HG02588 (cell line): Measurements from ENCODE around the gene SLC9A3.
"Not testable (repeated sequence)": the region's sequence is repeated elsewhere in the genome, so short reads cannot be mapped to it uniquely, and the experiment has no call there.

Experiments used
- ATAC-seq: cut with Tn5 transposase; IDR thresholded peaks from one replicate; pipeline ENCODE4 v1.9.1; 2021; ENCODE audit warnings: mild to moderate bottlenecking, moderate library complexity; ENCODE audit not compliant: unreplicated experiment

The SLC9A3 gene

DNA sequence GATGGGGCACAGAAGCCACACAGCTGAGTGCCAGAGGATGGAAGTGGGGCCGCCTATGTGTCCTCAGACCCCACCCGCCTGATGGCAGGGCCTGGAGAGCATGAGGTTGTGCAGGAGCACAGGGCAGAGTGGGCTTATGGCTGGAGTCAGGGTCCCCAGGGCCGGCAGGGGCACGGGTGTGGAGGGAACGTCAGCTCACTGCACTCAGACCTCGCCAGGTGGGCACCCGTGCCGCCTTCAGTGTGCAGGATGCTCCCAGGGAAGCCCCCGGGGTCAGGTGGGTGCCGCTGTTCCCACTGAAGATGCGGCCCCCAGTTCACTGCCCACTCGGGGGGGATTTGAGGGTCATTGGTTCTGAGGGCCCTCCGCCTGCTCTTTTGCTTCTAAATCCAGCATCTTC, 46.4 kb downstream of the SLC9A3 start:
- ATAC-seq, result no peak

DNA sequence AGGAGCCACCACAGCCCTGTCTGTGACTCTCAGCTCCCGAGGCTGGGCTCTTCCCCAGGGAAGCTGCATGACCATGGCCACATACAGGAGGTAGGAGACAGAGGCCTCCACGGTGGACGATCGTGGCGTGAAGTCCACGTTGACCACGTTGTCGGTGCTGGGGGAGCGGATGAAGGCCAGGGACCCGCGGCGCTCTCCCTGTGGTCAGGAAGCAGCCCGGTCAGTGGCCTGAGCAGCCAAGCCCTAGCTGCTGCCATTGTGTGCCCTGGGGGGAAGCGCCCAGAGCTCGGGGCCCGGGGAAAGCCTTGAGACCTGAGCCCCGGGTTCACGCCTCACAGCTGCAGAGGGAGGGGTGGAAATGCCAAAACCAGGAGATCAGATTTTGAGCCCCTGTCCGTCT, 47.0 kb downstream of the SLC9A3 start:
- no peak for ATAC-seq

DNA sequence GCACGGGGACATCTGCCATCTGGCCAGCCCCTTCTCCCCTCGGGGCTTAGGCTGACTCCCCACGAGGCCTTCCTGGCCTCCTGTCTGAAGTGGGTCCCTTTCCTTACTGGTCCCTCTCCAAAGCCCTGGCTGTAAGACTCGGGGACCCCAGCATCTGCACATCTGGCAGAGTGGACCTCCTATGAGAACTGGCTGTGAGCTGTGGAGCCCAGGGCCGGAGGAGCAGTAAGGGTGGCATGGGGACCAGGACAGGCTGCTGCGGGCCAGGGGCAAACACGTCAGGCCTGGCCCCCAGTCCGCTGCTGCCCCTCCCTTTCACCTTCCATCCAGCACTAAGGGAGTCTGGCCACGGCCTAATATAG, 47.5 kb downstream of the SLC9A3 start:
- no peak for ATAC-seq

DNA sequence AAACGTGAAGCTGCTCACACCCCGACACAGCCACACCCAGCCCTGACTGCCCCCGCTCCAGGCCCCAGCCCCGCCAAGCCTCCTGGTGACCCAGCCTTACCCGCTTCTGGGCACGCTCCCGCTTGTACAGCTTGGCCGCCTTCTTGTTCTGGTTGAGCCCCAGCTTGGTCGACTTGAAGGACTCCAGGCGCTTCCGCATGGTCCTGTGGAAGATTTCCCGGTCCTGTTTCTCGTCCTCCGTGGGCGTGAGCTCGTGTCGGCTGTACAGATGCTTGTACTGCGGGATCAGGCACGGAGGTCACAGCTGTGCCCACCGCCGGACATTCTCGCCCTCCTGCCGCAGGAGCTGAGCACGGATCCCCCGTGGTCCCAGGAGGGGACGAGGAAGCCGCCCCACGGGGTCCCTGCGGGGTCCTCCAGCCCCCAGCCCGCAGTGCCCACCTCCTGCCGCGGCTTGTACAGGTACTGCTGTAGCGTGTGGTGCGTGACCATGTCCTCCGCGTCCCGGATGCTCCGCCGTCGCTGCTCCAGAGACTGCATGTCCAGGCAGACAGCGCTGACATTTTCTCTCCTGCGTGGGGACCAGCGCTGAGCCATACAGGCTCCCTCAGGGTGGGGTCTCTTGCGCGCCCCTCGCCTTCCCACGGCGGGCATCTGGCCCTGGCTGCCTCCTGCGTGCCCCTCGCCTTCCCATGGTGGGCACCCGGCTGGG, 48.0 kb downstream of the SLC9A3 start:
- no peak for ATAC-seq

DNA sequence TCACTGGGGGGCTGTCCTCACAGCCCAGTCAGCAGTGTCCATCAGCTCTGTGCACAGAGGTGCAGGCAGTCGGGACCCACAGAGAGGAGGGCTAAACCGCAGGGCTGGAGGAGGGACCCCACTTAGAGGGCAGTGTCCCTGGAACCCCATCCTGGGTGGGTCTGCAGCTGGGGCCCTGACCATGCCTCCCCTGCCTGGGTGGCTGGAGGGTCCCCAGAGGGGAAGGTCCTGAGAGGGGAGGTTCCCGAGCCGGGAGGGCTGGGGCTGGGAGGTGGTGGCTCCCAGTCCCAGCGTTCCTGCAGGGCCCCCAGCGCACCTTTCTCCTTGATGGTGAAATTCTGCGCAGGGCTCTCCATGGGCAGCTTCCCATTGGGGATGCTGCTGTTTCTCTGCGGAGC, 48.5 kb downstream of the SLC9A3 start:
- no peak for ATAC-seq

DNA sequence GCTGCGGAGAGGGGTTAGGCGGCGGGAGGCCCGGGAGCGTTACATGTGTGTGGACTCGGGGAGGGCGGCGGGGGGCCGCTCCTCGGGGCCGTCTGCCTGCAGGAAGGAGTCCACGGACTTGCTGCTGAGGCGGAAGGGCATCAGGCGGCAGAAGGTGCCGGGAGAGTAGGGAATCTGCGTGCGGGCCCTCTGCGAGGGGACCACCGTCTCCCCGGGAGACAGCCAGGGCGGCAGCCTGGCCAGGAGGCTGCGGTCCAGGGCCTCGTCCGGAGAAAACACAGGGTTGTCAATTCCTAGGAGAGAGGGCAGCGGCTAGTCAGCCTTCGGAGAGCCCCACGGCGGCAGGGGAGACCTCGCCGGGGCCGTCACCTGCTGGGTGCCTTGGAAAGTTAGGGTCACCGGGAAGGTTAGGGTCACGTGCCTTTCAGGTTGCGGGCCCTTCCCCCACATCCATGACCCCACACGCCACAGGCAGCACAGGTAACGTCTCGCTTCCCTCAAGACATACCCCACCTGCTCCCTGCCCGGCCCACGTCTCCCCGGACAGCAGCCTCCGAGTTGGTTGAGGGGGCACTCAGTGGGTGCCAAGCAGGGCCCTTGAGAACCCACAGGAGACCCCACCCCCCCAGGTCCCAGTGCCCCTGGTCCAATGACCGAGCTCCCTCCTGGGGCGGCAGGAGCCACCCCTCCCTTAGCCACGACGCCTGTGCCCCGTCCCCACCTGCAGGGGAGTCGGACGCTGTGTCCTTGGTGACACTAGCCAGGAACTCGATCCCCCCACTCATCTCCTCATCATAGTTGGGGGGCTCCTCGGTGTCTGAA, 49.2 kb downstream of the SLC9A3 start:
- no peak for ATAC-seq

DNA sequence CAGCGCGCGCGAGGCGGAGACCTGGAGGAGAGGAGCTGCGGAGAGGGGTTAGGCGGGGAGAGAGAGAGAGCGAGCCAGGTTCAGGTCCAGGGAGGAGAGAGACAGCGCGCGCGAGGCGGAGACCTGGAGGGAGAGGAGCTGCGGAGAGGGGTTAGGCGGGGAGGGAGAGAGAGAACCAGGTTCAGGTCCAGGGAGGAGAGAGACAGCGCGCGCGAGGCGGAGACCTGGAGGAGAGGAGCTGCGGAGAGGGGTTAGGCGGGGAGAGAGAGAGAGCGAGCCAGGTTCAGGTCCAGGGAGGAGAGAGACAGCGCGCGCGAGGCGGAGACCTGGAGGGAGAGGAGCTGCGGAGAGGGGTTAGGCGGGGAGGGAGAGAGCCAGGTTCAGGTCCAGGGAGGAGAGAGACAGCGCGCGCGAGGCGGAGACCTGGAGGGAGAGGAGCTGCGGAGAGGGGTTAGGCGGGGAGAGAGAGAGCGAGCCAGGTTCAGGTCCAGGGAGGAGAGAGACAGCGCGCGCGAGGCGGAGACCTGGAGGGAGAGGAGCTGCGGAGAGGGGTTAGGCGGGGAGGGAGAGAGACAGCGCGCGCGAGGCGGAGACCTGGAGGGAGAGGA, 49.9 kb downstream of the SLC9A3 start:
- ATAC-seq, result not testable (repeated sequence)

DNA sequence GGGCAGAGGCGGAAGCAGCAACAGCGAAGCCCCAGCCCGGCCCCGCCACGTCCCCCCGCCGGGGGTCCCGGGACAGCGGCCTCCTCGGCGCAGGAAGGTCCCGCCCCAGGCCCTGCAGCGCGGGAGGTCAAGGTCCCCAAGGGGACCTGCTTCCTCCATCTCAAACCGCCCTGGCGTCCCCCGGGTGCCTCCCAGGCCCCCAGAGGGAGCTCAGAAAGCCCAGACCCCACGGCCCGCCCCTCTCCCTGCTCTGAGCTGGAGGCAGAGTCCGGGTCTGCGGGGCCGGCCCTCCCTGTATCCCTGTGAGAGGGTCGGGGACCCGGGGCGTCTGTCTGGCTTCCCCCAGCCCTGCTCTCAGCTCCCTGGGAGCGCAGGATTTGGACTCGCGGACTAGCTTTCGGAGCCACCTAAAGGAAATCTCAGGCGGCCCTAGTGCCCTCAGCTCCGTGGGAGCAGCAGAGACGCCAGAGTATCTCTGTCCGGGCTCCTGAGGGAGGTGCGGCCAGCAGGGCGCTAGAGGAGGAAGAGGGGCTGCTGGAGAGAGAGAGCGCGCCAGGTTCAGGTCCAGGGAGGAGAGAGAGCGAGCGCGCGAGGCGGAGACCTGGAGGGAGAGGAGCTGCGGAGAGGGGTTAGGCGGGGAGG, 50.6 kb downstream of the SLC9A3 start:
- ATAC-seq, result peak; percentile 26

DNA sequence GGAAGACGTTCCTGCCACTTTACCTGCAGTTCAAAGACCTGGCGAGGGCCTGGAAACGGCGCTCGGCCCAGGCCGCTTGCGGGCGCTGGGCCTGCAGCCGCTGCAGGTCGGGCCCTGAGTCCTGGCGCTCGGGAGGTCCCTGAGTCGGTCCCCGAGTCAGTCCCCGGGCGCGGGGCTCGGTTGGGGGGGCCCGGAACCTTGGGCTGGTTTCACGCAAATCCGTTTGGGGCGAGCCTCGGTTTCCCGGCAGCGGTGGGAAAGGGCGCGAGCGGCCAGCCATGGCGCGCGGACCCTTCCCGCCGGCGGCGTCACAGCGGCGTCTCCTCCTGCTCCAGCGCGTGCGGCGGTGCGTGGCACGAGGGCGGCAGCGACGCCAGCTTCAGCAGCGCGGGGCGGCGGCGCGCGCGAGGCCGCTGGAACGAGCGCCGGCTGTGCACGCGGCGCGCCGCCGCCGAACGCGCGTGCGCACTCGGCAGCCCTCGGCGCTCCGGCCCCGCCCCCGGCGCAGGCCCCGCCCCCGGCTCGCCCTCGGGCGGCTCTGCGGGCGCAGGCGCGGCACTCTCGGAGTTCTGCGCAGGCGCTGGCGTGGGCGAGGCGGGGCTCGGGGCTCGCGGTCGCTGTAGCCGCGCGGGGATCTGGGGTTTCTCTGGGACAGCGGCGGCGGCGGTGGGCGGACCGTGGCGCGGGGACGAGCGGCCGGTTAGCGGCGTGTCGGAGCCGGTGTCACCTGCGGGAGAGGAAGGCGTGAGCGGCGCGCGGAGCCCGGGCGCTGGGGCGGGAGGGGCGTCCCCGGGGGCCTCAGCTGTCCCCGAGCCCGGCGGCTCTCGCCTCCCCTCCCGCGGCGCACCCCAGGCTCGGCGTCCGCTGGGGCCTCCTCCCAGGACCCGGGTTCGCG, 51.3 kb downstream of the SLC9A3 start:
- ATAC-seq, result peak; percentile 69

DNA sequence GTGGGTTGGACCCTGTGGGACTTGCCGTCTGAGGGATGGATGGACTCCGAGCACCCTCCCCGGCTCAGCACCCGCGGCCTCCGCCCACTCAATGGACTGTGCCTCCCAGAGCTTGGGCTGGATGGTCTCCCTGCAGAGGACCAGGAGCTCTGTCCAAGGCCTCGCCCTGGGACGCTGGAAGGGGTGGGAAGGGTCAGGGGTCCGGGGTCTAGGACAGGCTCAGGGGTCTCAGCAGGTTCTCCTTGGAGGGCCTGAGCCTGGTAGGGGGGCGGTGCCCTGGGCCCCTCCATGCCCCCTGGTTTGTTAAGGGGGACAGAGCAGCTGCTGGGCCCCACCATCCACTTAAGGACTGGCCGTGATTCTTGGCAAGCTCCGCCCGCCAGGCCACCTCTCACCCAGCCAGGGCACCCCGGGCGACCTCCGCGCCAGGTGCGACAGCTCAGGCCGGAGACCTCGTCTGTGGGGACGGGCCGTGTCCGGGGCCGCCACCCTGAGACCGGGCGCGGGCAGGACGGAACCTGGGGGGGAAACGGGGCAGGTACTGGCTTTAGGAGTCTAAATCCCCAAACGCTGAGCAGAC, 52.1 kb downstream of the SLC9A3 start:
- peak; percentile 9 for ATAC-seq

DNA sequence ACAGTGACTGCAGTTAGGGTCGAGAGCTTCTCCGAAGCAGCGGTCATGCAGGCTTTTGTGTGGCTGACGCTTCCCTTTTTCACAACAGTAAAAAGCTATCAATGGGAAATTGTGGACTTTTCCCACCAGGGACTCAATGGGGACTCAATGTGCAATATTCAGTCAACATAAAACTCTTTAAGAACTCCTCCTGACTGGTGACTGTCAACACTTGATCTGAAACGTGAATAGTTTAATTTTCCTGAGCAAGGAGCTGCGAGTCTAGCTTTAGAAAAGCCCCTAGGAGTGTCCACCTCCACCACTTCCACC, 52.5 kb downstream of the SLC9A3 start:
- ATAC-seq, result no peak

DNA sequence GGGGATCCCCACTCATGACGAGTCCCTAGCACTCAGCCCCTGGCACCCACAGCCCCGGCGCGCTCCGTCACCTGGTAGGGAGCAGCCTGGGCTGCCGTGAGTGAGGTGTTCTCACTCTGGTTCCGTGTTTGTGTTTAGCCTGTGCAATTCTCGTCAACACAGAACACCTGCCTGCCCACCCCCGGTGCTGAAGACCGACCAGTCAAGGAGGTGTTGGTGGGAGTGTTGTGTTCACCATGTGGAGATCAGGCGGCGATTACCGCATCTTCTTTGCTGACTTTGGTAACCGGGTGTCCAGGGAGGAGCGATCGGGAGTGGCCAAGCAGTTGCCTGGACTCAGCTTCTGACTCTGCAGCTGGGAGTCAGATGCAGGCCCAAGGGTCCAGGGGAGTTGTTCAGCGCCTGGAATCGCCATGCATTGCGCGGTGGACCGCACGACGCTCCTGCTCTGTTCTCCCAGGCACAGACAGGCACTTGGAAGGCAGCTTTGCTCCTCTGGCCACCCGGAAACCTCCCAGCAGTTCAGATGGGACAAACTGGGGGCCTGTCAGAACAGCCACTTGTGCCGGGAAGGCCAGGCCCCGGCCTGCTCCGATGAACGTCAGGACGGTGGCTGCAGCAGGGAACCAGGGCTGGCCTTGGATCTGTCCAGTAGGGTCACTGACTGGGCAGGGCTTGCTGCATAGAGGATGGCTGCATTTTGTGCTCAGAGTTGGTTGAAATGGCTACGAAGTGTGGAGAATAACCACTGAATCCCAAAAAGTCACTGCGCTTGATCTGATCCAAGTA, 53.1 kb downstream of the SLC9A3 start:
- no peak for ATAC-seq

DNA sequence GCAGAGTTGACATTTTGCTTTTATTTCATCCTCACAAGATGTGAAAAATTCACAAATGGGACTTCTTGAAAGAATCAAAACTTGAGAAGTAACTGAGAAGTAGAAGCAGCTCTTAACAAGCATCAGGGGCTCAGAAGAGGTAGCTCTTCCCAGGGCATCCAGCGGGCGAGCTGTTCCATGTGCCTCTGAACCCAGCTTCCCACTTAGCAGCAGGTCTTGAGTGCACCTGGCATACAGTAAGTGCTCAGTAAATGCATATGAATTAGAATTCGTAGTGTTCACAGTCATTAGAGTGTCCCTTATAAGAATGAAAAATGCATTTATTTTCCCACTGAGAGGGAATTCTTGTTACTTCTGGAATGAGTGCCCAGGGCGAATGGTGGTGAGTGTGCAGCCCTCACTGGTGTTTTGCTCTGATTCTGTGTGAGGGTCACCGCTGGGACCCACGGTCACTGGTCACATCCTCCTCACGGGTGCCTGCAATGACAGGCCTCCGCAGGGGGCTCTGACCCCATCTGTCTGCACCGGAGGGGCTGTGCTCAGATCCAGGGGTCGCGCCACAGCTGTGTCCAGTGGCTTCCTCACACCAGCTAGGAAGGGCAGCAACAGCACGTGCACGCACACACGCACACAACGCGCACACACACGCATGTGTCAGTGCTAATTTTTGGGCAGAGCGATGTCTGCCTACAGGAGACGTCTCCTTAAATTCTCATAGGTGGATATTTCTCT, 54.3 kb downstream of the SLC9A3 start:
- ATAC-seq, result no peak

DNA sequence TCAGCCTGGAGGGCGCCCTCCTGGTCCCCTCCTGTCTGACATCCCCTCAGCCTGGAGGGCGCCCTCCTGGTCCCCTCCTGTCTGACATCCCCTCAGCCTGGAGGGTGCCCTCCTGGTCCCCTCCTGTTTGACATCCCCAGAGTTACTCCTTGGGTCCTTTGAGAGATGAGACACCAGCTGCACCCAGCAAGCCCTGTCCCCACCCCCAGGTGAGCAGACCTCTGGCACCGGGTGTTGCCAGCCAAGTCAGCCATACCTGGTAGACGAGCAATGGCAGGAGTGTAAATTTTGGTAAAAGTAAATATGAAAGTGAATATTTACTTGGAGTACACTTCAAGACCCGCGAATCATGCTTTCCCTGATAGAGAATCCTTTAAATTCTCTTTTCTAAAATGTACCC, 55.8 kb downstream of the SLC9A3 start:
- no peak for ATAC-seq

DNA sequence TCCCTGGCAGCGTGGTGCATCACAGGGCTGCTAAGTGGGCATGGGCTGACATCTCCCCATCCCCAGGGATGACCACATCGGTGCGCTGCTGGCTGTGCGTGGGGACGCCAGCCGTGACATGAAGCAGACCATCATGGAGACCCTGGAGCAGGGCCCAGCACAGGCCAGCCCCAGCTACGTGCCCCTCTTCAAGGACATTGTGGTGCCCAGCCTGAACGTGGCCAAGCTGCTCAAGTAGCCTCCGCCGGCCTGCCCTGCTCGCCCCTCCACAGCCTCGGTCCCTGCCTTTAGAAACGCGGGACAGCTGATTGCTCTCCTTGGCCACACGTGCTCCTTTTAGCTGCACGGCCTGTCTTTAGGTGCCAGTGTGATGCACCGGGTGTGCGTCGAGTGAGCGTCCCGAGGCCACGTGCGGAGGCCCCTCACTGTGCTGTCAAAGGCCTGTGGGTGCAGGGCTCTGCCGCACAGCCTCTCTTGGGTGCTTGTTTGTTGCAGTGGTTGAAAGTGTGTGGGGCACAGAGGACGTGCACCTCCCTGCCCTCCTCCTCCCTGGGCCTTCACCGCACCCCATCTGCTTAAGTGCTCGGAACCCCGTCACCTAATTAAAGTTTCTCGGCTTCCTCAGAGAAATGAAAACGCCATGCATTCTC, 57.5 kb downstream of the SLC9A3 start:
- ATAC-seq, result no peak

DNA sequence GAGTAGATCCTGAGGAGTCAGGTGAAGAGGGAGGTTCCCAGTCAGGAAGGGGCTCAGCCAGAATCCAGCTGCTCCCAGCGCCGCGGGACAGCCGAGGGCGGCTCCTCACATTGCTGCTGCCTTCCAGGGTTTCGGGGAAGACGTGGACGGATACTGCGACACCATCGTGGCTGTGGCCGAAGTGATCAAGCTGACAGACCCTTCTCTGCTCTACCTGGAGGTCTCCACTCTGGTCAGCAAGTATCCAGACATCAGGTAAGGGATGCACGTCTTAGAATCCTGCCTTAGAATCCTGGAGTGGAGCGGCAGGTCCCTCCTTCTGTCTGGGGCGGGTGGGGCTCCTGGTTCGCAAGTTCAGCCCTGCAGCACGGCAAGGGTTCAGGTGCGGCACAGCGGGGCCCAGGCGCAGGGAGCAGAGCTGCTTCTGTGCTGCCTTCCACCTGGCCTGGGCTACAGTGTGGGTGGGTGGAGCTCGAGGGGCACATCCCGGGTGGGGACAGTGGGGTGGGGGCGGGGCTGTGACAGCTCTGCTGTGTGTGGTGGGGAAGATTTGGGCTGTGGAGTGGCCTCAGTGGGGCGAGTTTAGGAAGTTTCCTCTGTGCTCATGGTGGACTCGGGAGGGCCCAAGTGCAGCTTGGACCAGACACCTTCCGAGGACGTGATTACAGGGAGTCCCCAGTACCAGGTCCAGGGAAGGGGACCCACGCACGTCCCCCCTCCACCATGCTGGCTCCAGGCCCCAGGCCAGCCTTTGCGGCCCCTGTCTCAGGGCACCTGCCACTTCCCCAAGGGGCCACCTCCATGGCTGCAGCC, 58.5 kb downstream of the SLC9A3 start:
- ATAC-seq, result no peak

DNA sequence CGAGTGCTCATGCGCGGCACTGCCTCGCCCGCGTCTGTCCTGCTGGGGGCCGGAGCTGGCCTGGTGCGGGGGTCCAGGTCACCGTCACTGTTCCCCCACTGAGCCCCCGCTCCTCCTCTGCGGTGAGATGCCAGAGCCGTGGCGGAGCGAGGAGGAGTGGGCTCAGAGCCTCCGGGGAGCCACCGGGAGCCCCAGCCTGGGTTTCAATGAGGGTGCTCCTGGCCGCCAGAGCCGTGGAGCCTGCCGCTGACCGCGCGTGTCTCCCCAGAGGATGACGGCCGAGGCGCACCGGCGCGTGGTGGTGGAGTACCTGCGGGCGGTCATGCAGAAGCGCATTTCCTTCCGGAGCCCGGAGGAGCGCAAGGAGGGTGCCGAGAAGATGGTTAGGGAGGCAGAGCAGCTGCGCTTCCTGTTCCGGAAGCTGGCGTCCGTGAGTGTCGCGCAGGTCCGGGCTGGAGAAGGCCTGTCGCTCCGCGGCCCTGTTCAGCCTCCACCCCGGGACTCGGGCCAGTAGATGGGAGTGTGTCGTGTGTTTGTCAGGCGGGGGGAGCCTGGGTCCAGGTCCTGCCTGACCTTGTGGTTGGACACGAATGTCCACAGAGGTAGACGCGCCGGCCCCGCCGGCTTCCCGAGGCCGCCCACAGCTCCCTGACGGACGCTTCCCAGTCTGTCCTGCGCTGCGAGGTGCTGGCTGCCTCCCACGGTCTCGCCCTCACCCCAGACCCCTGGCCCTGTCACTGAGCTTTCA, 59.2 kb downstream of the SLC9A3 start:
- ATAC-seq, result no peak
